ENCODE data around the gene FGF18.
"Not testable (repeated sequence)": the region's sequence is repeated elsewhere in the genome, so short reads cannot be mapped to it uniquely, and the experiment has no call there.

DNA sequence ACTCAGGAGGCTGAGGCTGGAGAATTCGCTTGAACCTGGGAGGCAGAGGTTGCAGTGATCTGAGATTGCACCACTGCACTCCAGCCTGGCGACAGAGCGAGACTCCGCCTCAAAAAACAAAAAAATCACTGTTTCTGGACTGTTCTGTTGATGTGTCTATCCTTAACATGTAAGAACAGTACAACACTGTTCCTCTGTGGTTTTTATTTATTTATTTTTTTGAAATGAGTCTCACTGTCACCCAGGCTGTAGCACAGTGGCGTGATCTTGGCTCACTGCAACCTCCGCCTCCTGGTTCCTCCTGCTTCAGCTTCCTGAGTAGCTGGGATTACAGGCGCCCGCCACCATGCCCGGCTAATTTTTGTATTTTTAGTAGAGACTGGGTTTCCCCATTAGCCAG, 20.8 kb upstream of the FGF18 start:
- not testable (repeated sequence) for TF ChIP-seq CTCF (conservative IDR thresholded peaks at IDR 0.05; ENCODE audit: low read length); EZH2phosphoT487 (IDR thresholded peaks at IDR 0.05; ENCODE audit: borderline replicate concordance)

All from Loucy (cell line).